GM21619 (cell line): ENCODE measurements around the gene YAP1.

Source experiments
- ATAC-seq: cut with Tn5 transposase; IDR thresholded peaks from one replicate; pipeline ENCODE4 v1.9.1; 2021; ENCODE audit not compliant: unreplicated experiment

YAP1 gene

DNA sequence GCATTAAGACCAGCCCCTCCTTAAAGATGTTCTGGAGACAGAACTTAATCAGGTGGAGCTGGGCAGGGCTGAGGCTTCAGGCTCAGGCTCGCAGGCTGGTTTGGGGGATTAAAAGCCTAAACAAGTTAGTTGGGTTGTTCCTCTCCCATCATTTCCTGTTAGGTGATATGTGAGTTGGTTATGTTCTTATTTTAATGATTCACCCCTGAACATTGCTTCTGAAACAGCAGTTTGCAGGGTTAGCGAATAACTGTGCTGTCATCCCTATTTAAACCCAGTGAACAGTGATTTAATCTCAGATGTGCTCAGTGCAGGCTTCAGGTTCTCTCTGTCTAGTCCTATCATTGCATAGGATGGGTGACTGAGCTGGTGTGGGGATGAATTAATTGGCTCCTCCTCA is 159.7 kb downstream of the YAP1 start:
- ATAC-seq: no peak

DNA sequence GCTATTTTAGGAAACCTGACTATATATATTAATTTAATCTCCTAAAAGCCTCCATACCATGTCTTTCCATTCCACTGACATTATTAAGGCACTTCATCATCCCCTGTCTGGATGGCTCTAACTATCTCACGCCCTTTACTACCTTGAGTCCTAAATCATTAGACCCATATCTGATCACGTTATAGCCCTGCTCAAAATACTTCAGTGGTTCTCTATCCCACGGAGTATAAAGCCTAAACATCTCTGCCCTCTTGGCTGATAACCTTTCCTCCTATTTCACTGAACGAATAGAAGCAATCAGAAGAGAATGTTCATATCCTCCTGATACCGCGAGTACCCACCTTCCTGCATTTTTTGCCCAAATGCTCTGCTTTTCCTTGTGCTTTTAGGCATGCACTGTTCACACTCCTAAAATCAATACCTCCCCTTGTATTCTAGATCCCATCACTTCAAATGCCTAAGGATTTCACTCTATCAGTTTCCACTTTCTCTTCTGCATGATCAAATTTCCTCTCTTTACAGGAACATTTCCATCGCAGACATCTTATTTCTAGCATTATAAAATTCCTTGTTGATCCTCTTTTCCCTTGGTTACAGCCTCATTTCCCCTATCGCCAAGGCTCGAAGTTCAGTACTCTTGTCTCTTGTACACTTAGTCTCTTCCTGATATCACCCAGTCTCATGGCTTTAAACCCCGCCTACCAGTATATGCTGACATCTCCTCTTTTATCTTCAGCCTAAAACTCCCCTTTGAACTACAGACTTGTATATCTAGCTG is 162.0 kb downstream of the YAP1 start:
- no peak for ATAC-seq

DNA sequence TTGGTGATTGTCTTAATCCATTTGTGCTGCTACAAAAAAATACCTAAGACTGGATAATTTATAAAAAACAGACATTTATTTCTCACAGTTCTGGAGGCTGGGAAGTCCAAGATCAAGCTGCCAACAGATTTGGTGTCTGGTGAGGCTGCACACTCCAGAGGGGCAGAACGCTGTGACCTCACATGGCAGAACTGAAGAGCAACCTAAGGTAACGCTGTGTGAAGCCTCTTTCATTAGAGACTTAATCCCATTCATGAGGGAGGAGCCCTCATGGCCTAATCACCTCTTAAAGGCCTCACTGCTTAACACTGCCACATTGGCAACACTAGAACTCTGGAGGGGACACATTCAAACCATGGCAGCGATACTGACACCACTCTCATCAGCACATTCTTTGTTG is 164.4 kb downstream of the YAP1 start:
- no peak for ATAC-seq

DNA sequence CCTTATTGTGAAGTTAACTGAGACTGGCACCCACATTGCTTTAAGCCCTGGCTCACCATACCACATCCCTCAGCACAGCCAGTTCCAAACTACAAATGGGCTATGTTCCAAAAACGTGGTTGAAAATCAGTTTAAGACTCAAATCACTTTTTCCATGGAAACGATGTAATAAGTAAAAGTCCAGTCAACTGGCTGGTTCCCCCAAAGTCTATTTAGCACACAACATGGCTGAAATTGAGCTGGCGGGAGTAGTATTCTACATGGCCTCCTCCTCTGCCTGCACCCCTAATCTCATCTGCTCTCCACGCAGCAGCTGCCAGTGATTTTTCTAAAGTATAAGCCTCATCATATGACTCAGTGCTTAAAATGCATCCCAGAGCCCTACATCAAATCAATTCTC is 166.1 kb downstream of the YAP1 start:
- ATAC-seq: no peak

DNA sequence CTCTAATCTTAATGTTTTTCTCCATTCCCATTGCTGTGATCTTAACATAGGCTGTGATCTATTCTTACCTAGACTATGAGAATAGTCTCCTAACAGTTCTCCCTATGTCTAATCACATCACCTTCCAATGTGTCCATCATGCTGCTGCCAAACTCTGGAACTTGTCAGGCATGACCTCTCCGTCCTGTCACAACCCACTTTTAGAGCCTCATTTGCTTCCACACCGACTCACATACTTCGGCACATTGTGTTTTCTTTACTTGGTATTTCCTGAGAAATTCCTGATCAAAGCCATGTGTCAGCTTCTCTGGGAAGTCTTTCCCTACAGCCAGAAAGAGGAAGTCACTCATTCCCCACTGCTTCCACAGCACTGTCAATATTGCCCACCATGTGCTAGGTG is 166.5 kb downstream of the YAP1 start:
- ATAC-seq: no peak

DNA sequence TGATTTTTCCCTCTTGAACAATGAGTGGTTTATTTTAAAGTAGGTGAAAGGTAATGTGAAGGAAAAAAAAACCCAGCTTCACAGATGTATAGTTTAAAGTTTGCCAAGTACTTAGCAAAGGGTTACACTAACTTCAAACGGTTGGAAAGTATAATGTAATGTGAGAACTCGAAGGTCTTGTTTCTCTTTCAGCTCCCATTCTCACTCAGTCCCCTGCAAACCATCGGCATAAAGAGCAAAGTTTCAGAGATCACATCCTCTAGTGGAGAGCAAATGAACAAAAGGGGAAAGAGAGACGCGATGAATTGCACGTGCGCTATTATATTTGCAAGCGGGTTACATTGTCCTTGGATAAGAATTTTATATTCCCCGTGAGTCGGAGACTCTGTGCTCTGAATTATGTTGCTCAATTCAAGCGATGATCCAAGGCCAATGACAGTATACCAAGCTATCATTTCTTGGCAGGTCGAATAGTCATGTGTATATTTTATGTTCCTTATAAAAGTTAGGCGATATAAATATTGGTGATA is 169.5 kb downstream of the YAP1 start:
- peak; percentile 98 for ATAC-seq

DNA sequence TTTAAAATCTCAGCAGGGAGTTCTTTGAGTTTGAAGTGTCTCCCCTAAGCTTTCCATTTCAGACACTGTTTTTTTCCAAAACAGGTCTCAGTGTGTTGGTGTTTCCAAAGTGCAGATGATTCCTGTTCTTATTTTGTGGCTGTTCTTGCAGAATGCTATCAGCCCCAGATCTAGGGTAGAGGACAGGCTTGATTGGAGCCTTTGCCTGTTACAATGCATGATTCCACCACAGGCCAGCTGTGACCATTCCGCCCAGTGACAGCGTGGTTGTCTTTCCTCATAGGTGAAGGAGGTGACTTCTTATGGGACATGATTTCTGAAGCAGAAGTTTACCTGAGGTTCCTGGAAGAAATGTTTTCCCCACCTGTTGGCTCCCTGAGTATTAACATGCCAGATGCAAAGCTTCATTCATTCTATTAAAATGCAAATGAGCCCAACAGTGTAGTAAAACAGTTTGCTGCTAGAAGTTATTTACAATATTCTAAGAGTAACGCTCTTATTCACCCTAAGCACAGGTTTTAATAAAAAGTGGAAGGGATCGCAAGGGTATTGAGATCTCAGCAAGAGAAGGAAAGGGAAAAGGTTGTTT is 170.1 kb downstream of the YAP1 start:
- ATAC-seq: no peak
